Adrenal gland (tissue), 12 donors: Measurements from ENCODE around the gene DCHS2. TPM values are rescaled to one million over a fixed set of nuclear protein-coding genes. Genes with fewer than 3 reads are reported as not detected.
"Not testable (repeated sequence)": the region's sequence is repeated elsewhere in the genome, so short reads cannot be mapped to it uniquely, and the experiment has no call there.

Source experiments
- DNase-seq, 7 donors: peaks; one replicate each; pipeline ENCODE4 v3.0.0-alpha.2; 2019 to 2020
- H3K27ac ChIP-seq, 5 donors: fragments of 200-600 bp; sonication (generic) in 4 of 5; 1 replicate in 3 of 5; 2 replicates in 2 of 5; pipeline versions ENCODE4 v1.5.1 to v1.8.0; 2016 to 2020; ENCODE audit warnings: mild to moderate bottlenecking in 1 of 5
- H3K27me3 ChIP-seq: fragments of 200-600 bp; 2 replicates; pipeline ENCODE4 v1.8.0; 2021
- H3K36me3 ChIP-seq, 2 donors: fragments of 200-600 bp; replicated peaks in 1 of 2; 1 replicate in 1 of 2; 2 replicates in 1 of 2; pipeline versions ENCODE4 v1.5.1 to v1.8.0; 2018 to 2022
- H3K4me1 ChIP-seq, 2 donors: fragments of 200-600 bp; replicated peaks in 1 of 2; 1 replicate in 1 of 2; 2 replicates in 1 of 2; pipeline versions ENCODE4 v1.5.1 to v1.8.0; 2018 to 2021
- H3K4me3 ChIP-seq, 4 donors: fragments of 200-600 bp; sonication (generic) in 3 of 4; one replicate each; pipeline ENCODE4 v1.5.1; 2016 to 2018
- H3K9me3 ChIP-seq, 3 donors: fragments of 200-600 bp; sonication (generic) in 1 of 3; replicated peaks in 1 of 3; 1 replicate in 2 of 3; 2 replicates in 1 of 3; pipeline versions ENCODE4 v1.5.1 to v1.8.0; 2016 to 2021
- CTCF ChIP-seq, 6 experiments: fragments of 450-650 bp in 4 of 6; fragments of 200-600 bp in 2 of 6; sonication (generic) in 1 of 6; IDR thresholded peaks; 1 replicate in 5 of 6; 2 replicates in 1 of 6; pipeline versions ENCODE4 v1.5.1 to v1.8.0; 2016 to 2021; ENCODE audit warnings: antibody characterized with exemption in 6 of 6, mild to moderate bottlenecking in 2 of 6, moderate library complexity in 1 of 6
- POLR2A ChIP-seq, 2 donors: fragments of 450-650 bp; IDR thresholded peaks; one replicate each; pipeline ENCODE4 v1.6.1; 2017; ENCODE audit warnings: antibody characterized with exemption in 2 of 2, mild to moderate bottlenecking in 2 of 2, moderate library complexity in 1 of 2
- WGBS, 4 donors: extraction: QIAGEN DNeasy Blood & Tissue Kit in 2 of 4; methylation state at CpG; one replicate each; pipeline versions ENCODE4 v1.1.5 to v1.1.7; 2013 to 2017; 5-methylcytosine and 5-hydroxymethylcytosine counted together
- intact Hi-C, 2 donors: fragments of 100-400 bp; cut with DNase I; formaldehyde crosslinking; loops; one replicate each; pipeline versions ENCODE4 v1.14.1 to v1.15.0; 2022 to 2023
- polyA plus RNA-seq, 3 donors: library from polyadenylated mRNA; stranded (reverse); fragments of 200-250 nt in 2 of 3; fragments of 350-450 nt in 1 of 3; fragmentation: Illumina TruSeq in 1 of 3; extraction: RNeasy Lipid Tissue Mini Kit (QIAGEN cat#74804) in 1 of 3; gene quantifications; one replicate each; pipeline ENCODE4 v1.2.3, GENCODE V29; 2013 to 2014
- total RNA-seq, 9 donors: library from RNA; depleted of rRNA in 4 of 9; stranded (reverse); fragments of >200 nt in 4 of 9; fragments of 120-200 nt in 1 of 9; fragmentation: NEBNext Ultra II Directional in 1 of 9; extraction: Animal tissue kit (Norgen Biotek cat#: 25700) in 1 of 9; gene quantifications; one replicate each; pipeline versions ENCODE4 v1.1.0 to v1.2.4, GENCODE V29; 2013 to 2023
- donor health status: healthy with polysubstance abuse.
- donor health status: Bipolar disorder and iron deficiency.
- donor health status: DM: yes; HTN: yes; CAD: no.
- donor health status: DM: no; HTN: no; CAD: no.
- donor health status: DM: no; HTN: no; CAD: no.
- donor health status: DM: yes; HTN: yes; CAD: no.

The DCHS2 gene
- total and polyA plus RNA-seq, 12 donors = 0.06 to 3.3 (median 0.78) TPM; not detected in 1

GRCh38 chr4:154218051-154218450, 273.5 kb downstream of the DCHS2 start:
- intact Hi-C loops = no loop called here
- no peaks in the 10 kb centered on the region for H3K9me3 ChIP-seq
- no peak for DNase-seq
- no peaks in the 10 kb centered on the region for H3K27me3 ChIP-seq
- no peaks in the 10 kb centered on the region for H3K4me1 ChIP-seq
- no peaks in the 10 kb centered on the region for H3K36me3 ChIP-seq
- H3K4me3 ChIP-seq = no peak overlapping the region
- TF ChIP-seq CTCF (IDR thresholded peaks at IDR 0.05) = no peak
- no peak for TF ChIP-seq POLR2A (IDR thresholded peaks at IDR 0.05)
- H3K27ac ChIP-seq = no peak overlapping the region

GRCh38 chr4:154217384-154217783, 274.2 kb downstream of the DCHS2 start:
- not testable (repeated sequence) for DNase-seq

GRCh38 chr4:154211506-154211905, 280.1 kb downstream of the DCHS2 start:
- DNase-seq = no peak
- H3K36me3 ChIP-seq = no peaks in the 10 kb centered on the region
- H3K4me1 ChIP-seq = no peaks in the 10 kb centered on the region
- 85 to 100% (median 89%) methylated on average over 1 of the region's 1 CpG for WGBS, 4 donors
- intact Hi-C loops = no loop called here
- H3K27ac ChIP-seq = no peak overlapping the region
- no peak overlapping the region for H3K4me3 ChIP-seq
- no peak for TF ChIP-seq CTCF (IDR thresholded peaks at IDR 0.05)
- no peak for TF ChIP-seq POLR2A (IDR thresholded peaks at IDR 0.05)
- H3K27me3 ChIP-seq = no peaks in the 10 kb centered on the region
- H3K9me3 ChIP-seq = no peaks in the 10 kb centered on the region

More at GRCh38 chr4:154217384-154217783, 274.2 kb downstream of the DCHS2 start:
- H3K4me1 ChIP-seq, H3K27ac ChIP-seq, intact Hi-C loops, H3K4me3 ChIP-seq, H3K36me3 ChIP-seq, H3K27me3 ChIP-seq, H3K9me3 ChIP-seq: not testable (repeated sequence)
- 75 to 83% (median 77%) methylated on average over 13 of the region's 13 CpGs for WGBS, 4 donors

- Histone ChIP-seq H3K36me3 (no peaks in the 10 kb centered on the region), H3K27ac (no peak overlapping the region), H3K9me3 (no peaks in the 10 kb centered on the region), H3K4me3 (no peak overlapping the region), H3K27me3 (no peaks in the 10 kb centered on the region), H3K4me1 (no peaks in the 10 kb centered on the region)
- WGBS, 4 donors = 74 to 87% (median 76%) methylated on average over 4 to 5 of the region's 5 CpGs
- TF ChIP-seq CTCF (IDR thresholded peaks at IDR 0.05) = no peak
- TF ChIP-seq POLR2A (IDR thresholded peaks at IDR 0.05) = no peak
- intact Hi-C loops = no loop called here
- DNase-seq = no peak
These were observed 283.2 kb downstream of the DCHS2 start for GRCh38 chr4:154208424-154208823.

GRCh38 chr4:154205471-154205870, 286.1 kb downstream of the DCHS2 start:
- no peak overlapping the region for H3K4me3 ChIP-seq
- 45 to 66% (median 50%) methylated on average over 3 of the region's 3 CpGs for WGBS, 4 donors
- no peak overlapping the region for H3K27ac ChIP-seq
- DNase-seq = no peak
- H3K27me3 ChIP-seq = no peaks in the 10 kb centered on the region
- no peaks in the 10 kb centered on the region for H3K9me3 ChIP-seq
- intact Hi-C loops = no loop called here
- H3K36me3 ChIP-seq = no peaks in the 10 kb centered on the region
- no peak for TF ChIP-seq POLR2A (IDR thresholded peaks at IDR 0.05)
- TF ChIP-seq CTCF (IDR thresholded peaks at IDR 0.05) = no peak
- H3K4me1 ChIP-seq = no peaks in the 10 kb centered on the region
